Pulmonary artery endothelial cell (primary cell): Measurements from ENCODE around the gene SPX. TPM values are rescaled to one million over a fixed set of nuclear protein-coding genes. Genes with fewer than 3 reads are reported as not detected.

Experiments
- DNase-seq: peaks from one replicate; pipeline ENCODE4 v3.0.0-alpha.2; 2011; ENCODE audit warnings: low read depth, low spot score
- total RNA-seq: library from RNA; depleted of rRNA; stranded (reverse); fragments of >200 nt; gene quantifications from 2 replicates; pipeline ENCODE4 v1.2.3, GENCODE V29; 2014

SPX gene
- total RNA-seq, result 0.07 TPM in 1 of 2 replicates, not detected in the other

- DNase-seq, result no peak
Measured at GRCh38 chr12:21526053-21526452, at the start of gene SPX. Gene SPX, plus strand, starts transcription at chr12:21526296. Its CDS starts 177 bp downstream, at chr12:21526473.

- DNase-seq, result no peak
Measured at GRCh38 chr12:21476949-21477348, 49.1 kb upstream of the SPX start.

GRCh38 chr12:21478756-21479455 lies 47.2 kb upstream of the SPX start:
- no peak for DNase-seq

- no peak for DNase-seq
Measured at GRCh38 chr12:21483531-21483930, 42.6 kb upstream of the SPX start.

- no peak for DNase-seq
Measured at GRCh38 chr12:21485998-21486397, 40.1 kb upstream of the SPX start.

GRCh38 chr12:21499765-21500164 lies 26.3 kb upstream of the SPX start:
- no peak for DNase-seq

- no peak for DNase-seq
Measured at GRCh38 chr12:21500786-21501257, 25.3 kb upstream of the SPX start.

- DNase-seq, result peak; percentile 96
Measured at GRCh38 chr12:21501258-21502163, 24.6 kb upstream of the SPX start, which contains the start of the genes GOLT1B and RECQL. Gene GOLT1B, plus strand, starts transcription at chr12:21501789. Its CDS starts 135 bp downstream, at chr12:21501924. Gene RECQL, minus strand, starts transcription at chr12:21501635. Its CDS starts 2,065 bp downstream, at chr12:21499570.

- no peak for DNase-seq
Measured at GRCh38 chr12:21502164-21502496, 24.0 kb upstream of the SPX start.

- DNase-seq, result no peak
Measured at GRCh38 chr12:21502872-21503271, 23.2 kb upstream of the SPX start.

GRCh38 chr12:21505888-21506287 lies 20.2 kb upstream of the SPX start:
- no peak for DNase-seq

GRCh38 chr12:21507849-21508248 lies 18.2 kb upstream of the SPX start:
- DNase-seq, result no peak

- no peak for DNase-seq
Measured at GRCh38 chr12:21509768-21510167, 16.3 kb upstream of the SPX start.

- DNase-seq, result no peak
Measured at GRCh38 chr12:21516281-21516680, 9.8 kb upstream of the SPX start.

GRCh38 chr12:21518451-21518850 lies 7.6 kb upstream of the SPX start:
- DNase-seq, result no peak

- DNase-seq, result no peak
Measured at GRCh38 chr12:21521541-21521940, 4.6 kb upstream of the SPX start.

- no peak for DNase-seq
Measured at GRCh38 chr12:21523148-21523547, 2.9 kb upstream of the SPX start.

- no peak for DNase-seq
Measured at GRCh38 chr12:21526721-21527345, 737 bp downstream of the SPX start.

- DNase-seq, result no peak
Measured at GRCh38 chr12:21527451-21528180, 1.5 kb downstream of the SPX start.

- no peak for DNase-seq
Measured at GRCh38 chr12:21528953-21529352, 2.9 kb downstream of the SPX start.

- no peak for DNase-seq
Measured at GRCh38 chr12:21529456-21529855, 3.4 kb downstream of the SPX start.
